Measurements from ENCODE around the gene GARIN5B.

GARIN5B gene

GRCh38 chr19:55319785-55320184 lies 43.3 kb downstream of the GARIN5B start:
- DNase-seq = peak; percentile 16 to 37

- DNase-seq = no peak
Observed at GRCh38 chr19:55316646-55317045, 46.4 kb downstream of the GARIN5B start.

GRCh38 chr19:55315956-55316525 lies 47.0 kb downstream of the GARIN5B start:
- DNase-seq = no peak

DNA sequence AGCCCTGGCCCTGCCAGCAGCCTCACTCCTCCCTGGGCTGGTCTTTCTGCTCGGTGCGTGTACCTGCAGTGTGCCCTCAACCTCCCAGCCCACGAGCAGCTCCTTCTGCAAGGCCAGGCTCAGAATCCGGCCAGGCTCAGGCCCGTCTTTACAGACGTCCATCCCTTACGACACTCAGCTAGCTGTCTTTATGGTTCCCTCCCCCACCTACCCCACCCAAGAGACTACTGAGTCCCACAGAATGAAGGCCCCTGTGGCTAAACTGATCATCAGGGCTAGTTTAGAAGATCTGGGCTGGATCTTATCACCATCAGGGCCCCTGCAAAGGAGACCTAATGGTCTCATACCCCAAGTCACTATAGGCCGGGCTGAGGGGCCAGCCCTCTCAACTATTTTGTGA lies 48.7 kb downstream of the GARIN5B start:
- DNase-seq = no peak

DNA sequence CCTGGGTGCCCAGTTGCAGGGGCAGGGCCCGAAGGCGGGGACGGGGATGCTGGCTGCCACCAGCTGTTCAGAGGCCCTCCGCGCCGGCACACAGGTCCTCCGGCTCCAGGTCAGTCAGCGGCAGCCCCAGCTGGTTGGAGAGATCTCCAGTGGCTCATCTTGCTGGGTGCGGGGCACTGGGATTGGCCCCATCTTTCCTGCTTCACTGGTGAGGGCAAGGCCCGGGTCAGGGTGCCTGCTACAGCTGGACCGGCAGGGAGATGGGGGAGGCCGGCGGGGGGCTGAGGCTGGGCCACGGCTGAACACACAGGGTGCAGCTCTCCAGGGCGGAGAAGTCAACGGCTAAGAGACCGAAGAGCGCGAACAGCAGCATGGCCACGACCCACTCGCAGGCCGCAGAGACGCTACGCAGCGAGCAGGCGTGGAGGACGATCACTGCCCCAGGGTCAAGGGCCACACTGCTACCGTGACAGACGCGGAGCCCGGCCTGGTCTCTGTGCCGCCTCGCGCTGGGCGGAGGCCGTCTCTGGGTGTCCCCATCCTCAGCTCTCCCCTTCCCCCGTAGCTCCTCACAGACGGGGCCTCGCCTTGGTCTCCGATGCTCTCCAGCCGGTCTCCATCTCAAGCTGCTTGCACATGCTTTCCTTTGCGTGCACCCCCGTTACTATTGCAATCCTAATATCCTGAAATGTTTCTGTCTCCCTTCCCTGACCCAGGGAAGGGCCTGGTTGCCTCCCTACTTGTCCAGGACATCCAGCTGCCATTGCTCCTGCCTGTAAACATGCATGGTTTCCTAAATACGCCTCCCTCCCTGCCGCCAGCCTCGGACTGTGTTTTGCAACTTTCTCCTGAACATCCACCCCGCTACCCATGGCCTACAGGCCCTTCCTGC lies 50.2 kb downstream of the GARIN5B start:
- DNase-seq = no peak

DNA sequence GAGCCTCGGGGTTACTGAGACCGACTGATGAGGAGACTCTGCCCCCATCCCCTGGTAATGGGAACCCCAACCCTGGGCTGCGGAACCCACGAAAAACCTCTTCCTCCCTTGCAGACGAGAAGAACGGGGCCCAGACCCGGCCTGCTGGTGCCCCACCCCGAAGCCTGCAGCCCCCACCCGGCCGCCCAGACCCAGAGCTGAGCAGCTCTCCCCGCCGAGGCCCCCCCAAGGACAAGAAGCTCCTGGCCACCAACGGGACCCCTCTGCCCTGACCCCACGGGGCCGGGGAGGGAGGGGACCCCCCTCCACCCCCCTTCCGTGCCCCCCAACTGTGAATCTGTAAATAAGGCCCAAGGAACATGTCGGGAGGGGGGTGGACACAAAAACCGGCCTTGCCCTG lies 51.3 kb downstream of the GARIN5B start:
- no peak for DNase-seq

DNA sequence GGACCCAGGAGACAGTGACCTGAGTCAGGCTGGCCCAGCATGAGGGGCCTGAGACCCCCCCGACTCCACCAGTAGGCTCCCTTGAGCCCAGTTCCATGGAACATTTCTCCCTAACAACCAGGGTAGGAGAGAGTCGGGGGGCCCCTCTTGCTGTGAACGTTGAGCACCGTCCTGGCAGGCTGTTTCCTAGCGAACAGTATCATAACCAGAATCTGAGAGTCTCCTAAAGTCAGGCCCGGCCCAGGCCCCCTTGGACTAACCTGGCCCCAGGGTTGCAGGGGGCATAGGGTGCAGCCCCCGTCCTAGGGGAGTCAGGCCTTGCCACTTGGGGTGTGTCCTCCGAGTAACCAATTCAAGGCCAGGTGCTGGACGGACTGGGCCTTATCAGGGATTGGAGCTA lies 51.7 kb downstream of the GARIN5B start:
- DNase-seq = no peak

- DNase-seq = no peak
Observed at GRCh38 chr19:55310498-55310897, 52.6 kb downstream of the GARIN5B start.

- no peak for DNase-seq
Observed at GRCh38 chr19:55309448-55309847, 53.6 kb downstream of the GARIN5B start.

DNA sequence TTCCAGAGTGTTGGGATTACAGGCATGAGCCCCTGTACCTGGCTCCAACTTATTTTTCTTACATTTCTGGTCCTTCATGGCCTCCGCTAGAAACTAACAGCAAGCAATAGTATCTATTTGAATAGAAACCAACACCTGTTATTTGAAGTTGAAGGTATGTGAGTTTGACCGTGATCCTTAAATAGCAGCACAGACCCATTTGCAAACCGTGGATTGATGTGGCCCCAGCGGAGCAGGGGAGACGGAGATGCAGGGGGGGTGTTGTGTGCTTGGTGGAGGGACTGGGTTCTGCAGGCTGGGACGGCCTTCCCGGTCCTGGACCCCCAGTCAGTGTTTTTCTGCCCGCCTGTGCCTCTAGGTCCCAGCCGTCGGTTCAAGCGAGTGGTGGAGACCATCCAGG lies 54.8 kb downstream of the GARIN5B start:
- DNase-seq = no peak

GRCh38 chr19:55306712-55307111 lies 56.3 kb downstream of the GARIN5B start:
- DNase-seq = no peak

DNA sequence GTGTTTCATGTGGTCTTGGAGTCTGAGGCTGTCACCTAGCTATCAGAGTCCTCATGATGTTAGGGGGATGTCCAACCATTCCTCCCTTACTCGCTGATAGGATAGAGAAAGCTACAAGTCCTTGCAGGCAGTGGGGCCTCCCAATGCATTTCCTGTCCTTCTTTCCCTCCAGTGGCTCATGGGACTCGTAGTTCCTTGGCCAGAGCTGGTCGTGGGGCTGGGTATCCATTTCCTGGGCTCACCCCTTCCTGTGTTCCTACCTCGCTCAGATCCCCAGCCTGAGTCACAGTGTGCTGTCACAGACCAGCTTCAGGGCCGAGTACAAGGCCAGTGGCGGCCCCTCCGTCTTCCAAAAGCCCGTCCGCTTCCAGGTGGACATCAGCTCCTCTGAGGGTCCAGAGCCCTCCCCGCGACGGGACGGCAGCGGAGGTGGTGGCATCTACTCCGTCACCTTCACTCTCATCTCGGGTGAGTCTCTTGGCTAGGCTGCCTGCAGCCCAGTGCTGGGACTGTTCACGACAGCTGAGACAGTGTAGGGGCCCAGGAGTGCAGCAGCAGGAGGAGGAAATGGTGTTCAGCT lies 57.0 kb downstream of the GARIN5B start:
- DNase-seq = no peak

- DNase-seq = no peak
Observed at GRCh38 chr19:55305491-55305890, 57.6 kb downstream of the GARIN5B start.

- DNase-seq = no peak
Observed at GRCh38 chr19:55304980-55305379, 58.1 kb downstream of the GARIN5B start.

All from NCI-H2081 (cell line).